HFF-Myc (cell line): ENCODE data around the gene KRTAP5-7.
"Not testable (repeated sequence)": the region's sequence is repeated elsewhere in the genome, so short reads cannot be mapped to it uniquely, and the experiment has no call there.

Source experiments
- DNase-seq: peaks from one replicate; pipeline ENCODE4 v3.0.0-alpha.2; 2011; ENCODE audit warnings: low read depth; ENCODE audit errors: extremely low read depth
- H3K4me3 ChIP-seq: replicated peaks from 2 replicates; pipeline ENCODE4 v1.5.1; 2011; ENCODE audit warnings: low read depth, mild to moderate bottlenecking, control low read depth, low read length
- TF ChIP-seq, protein P1 (sequence below): IDR thresholded peaks from 2 replicates; pipeline ENCODE4 v1.5.1; 2012; ENCODE audit warnings: mild to moderate bottlenecking, low read depth, low read length, control low read depth; ENCODE audit errors: missing control alignments

Gene KRTAP5-7

GRCh38 chr11:71535825-71536224 lies 8.8 kb downstream of the KRTAP5-7 start:
- DNase-seq, result no peak
- TF ChIP-seq, protein P1, sequence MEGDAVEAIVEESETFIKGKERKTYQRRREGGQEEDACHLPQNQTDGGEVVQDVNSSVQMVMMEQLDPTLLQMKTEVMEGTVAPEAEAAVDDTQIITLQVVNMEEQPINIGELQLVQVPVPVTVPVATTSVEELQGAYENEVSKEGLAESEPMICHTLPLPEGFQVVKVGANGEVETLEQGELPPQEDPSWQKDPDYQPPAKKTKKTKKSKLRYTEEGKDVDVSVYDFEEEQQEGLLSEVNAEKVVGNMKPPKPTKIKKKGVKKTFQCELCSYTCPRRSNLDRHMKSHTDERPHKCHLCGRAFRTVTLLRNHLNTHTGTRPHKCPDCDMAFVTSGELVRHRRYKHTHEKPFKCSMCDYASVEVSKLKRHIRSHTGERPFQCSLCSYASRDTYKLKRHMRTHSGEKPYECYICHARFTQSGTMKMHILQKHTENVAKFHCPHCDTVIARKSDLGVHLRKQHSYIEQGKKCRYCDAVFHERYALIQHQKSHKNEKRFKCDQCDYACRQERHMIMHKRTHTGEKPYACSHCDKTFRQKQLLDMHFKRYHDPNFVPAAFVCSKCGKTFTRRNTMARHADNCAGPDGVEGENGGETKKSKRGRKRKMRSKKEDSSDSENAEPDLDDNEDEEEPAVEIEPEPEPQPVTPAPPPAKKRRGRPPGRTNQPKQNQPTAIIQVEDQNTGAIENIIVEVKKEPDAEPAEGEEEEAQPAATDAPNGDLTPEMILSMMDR, result no peak
- no peak overlapping the region for H3K4me3 ChIP-seq

- TF ChIP-seq, protein P1, result no peak
- no peak for DNase-seq
- H3K4me3 ChIP-seq, result no peak overlapping the region
Measured at GRCh38 chr11:71537537-71537936, 10.5 kb downstream of the KRTAP5-7 start.

- not testable (repeated sequence) for DNase-seq, H3K4me3 ChIP-seq
Measured at GRCh38 chr11:71537977-71538665, 11.1 kb downstream of the KRTAP5-7 start, which contains the start of gene KRTAP5-8. KRTAP5-8 (plus strand) TSS chr11:71538025; CDS start chr11:71538056, 31 bp downstream.

- TF ChIP-seq, protein P1, result no peak
Measured at GRCh38 chr11:71538666-71538990, 11.6 kb downstream of the KRTAP5-7 start.

GRCh38 chr11:71539017-71539416 lies 11.9 kb downstream of the KRTAP5-7 start:
- TF ChIP-seq, protein P1, result no peak
- no peak overlapping the region for H3K4me3 ChIP-seq
- no peak for DNase-seq

More at GRCh38 chr11:71538666-71538990, 11.6 kb downstream of the KRTAP5-7 start:
- H3K4me3 ChIP-seq, result no peak overlapping the region
- DNase-seq, result no peak

DNA sequence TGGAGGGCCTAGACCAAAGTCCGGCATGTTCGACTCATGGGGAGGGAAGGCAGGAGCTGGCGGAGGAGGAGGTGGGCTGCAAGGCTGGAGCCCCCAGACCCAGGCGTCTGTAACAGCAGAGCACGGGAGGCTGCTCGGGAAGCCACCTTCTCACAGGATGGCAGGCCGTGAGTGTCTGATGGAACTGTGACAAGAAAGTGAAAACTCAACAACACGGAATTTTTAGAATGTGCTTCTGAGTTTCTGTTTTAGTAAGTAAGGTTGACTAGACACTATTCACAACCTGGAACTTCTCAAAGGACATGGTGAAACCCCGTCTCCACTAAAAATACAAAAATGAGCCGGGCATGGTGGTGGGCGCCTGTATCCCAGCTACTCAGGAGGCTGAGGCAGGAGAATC lies 12.9 kb downstream of the KRTAP5-7 start:
- DNase-seq, H3K4me3 ChIP-seq: not testable (repeated sequence)

GRCh38 chr11:71540521-71541304 lies 13.6 kb downstream of the KRTAP5-7 start:
- not testable (repeated sequence) for DNase-seq

GRCh38 chr11:71542382-71542781 lies 15.3 kb downstream of the KRTAP5-7 start:
- TF ChIP-seq, protein P1, result no peak
- no peak overlapping the region for H3K4me3 ChIP-seq
- no peak for DNase-seq

More at GRCh38 chr11:71540521-71541304, 13.6 kb downstream of the KRTAP5-7 start:
- not testable (repeated sequence) for H3K4me3 ChIP-seq
